H1 (cell line): ENCODE results near the gene CCDC185. TPM values are rescaled to one million over a fixed set of nuclear protein-coding genes. Genes with fewer than 3 reads are reported as not detected.

Experiments used
- BACH1 ChIP-seq: IDR thresholded peaks from 2 replicates; pipeline ENCODE4 v1.6.1; 2012; ENCODE audit warnings: low read length, improper control_type of control experiment
- SP4 ChIP-seq: IDR thresholded peaks from 2 replicates; pipeline ENCODE4 v1.6.1; 2012; ENCODE audit warnings: low read length, inconsistent platforms
- polyA plus RNA-seq, 7 experiments: library from polyadenylated mRNA; depleted of rRNA in 3 of 7; stranded (reverse) in 5 of 7; unstranded in 2 of 7; fragments of >200 nt in 5 of 7; fragments of 200-250 nt in 2 of 7; gene quantifications; 1 replicate in 5 of 7; 2 replicates in 1 of 7; 4 replicates in 1 of 7; pipeline versions ENCODE4 v1.2.1 to v1.2.3, GENCODE V29; 2011 to 2013; ENCODE audit warnings: missing spikeins in 2 of 7, mixed read lengths in 2 of 7
- total RNA-seq: library from RNA; stranded (reverse); fragmentation: NEBNext Ultra II Directional; extraction: Animal tissue kit (Norgen Biotek cat#: 25700); gene quantifications from 2 replicates; pipeline ENCODE4 v1.2.1, GENCODE V29; 2021

The CCDC185 gene
- total and polyA plus RNA-seq, 2 of the 8 experiments (the other 6 are each of a cell fraction or from before 2014, with no cell fraction given): not detected

DNA sequence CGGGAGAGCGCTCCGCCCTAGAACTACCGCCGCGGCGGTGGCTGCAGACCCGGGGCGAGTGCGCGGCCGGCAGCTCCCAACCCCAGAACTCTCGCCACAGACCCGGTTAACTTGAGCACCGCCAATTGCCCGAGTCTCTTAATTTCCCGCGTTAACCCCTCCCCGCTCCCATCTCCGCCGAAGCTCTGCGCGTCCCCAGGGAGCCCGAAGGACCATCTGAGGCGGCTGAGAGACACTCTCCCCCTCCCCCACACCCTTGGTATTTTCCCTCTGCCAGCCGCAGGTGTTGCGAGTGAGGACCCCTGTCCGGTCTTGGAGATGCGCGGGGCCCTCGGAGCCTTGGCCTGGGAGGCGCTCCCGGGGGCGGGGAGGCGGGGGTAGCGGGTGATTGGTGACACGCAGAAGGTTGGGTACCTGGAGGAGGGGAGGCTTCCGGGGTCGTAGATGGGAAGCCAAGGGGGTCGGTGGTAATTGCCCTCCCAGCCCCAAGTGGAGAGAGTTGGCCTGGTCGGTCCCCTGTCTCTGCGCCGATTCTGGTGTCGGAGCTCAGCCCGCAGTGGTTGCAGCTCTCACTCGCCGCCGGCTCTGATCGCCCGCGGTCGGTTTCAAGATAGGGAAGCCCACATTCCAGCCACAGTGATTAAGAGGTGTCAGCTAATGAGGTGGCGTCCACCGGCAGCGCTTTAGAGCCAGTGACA is 28.4 kb upstream of the CCDC185 start (continued):
- TF ChIP-seq BACH1 (peak; percentile 24; the same call in 1 of the 2 replicates), SP4 (no peak)
